HepG2 (cell line): ENCODE measurements around the gene TPRN. TPM values are rescaled to one million over a fixed set of nuclear protein-coding genes. Genes with fewer than 3 reads are reported as not detected.

Source experiments
- CREB1 ChIP-seq, 2 experiments: fragments of 450-650 bp in 1 of 2; IDR thresholded peaks; 2 replicates each; pipeline ENCODE4 v1.6.1; 2016 to 2017; ENCODE audit warnings: control low read depth in 1 of 2, mild to moderate bottlenecking in 1 of 2, missing compliant biosample characterization in 1 of 2, missing genetic modification characterization in 1 of 2
- DMAP1 ChIP-seq: IDR thresholded peaks from 2 replicates; pipeline ENCODE4 v1.6.1; 2016
- DNMT3B ChIP-seq: conservative IDR thresholded peaks from 2 replicates; pipeline ENCODE4 v1.6.1; 2016; ENCODE audit warnings: missing biosample characterization, control low read depth
- EED ChIP-seq: sonication (generic); formaldehyde crosslinking; IDR thresholded peaks from 2 replicates; pipeline ENCODE4 v1.5.0; 2020; ENCODE audit warnings: mild to moderate bottlenecking, missing genetic modification reagents
- FOXJ3 ChIP-seq: sonication (generic); formaldehyde crosslinking; IDR thresholded peaks from 2 replicates; pipeline ENCODE4 v1.4.0; 2020; ENCODE audit warnings: missing genetic modification reagents, mild to moderate bottlenecking, borderline replicate concordance
- HMG20A ChIP-seq: IDR thresholded peaks from 2 replicates; pipeline ENCODE4 v1.6.1; 2016; ENCODE audit warnings: borderline replicate concordance
- HOMEZ ChIP-seq: IDR thresholded peaks from 2 replicates; pipeline ENCODE4 v1.6.1; 2016; ENCODE audit warnings: low read depth
- MAFG ChIP-seq: sonication (generic); formaldehyde crosslinking; IDR thresholded peaks from 2 replicates; pipeline ENCODE4 v1.5.1; 2020; ENCODE audit warnings: mild to moderate bottlenecking, missing genetic modification reagents
- MED8 ChIP-seq: sonication (generic); formaldehyde crosslinking; IDR thresholded peaks from 2 replicates; pipeline ENCODE4 v1.8.1; 2023; ENCODE audit warnings: mild to moderate bottlenecking, missing genetic modification reagents; ENCODE audit not compliant: insufficient replicate concordance
- MEIS2 ChIP-seq: sonication (generic); formaldehyde crosslinking; IDR thresholded peaks from 2 replicates; pipeline ENCODE4 v1.9.0; 2021; ENCODE audit warnings: mild to moderate bottlenecking, missing genetic modification reagents
- NFYB ChIP-seq: sonication (generic); formaldehyde crosslinking; IDR thresholded peaks from 2 replicates; pipeline ENCODE4 v1.4.0; 2020; ENCODE audit warnings: missing genetic modification reagents
- NPAS2 ChIP-seq: sonication (generic); formaldehyde crosslinking; IDR thresholded peaks from 2 replicates; pipeline ENCODE4 v1.8.0; 2022; ENCODE audit warnings: mild to moderate bottlenecking, missing genetic modification reagents, borderline replicate concordance
- RAD21 ChIP-seq: fragments of 450-650 bp; formaldehyde crosslinking; IDR thresholded peaks from 2 replicates; pipeline ENCODE4 v1.5.0; 2020; ENCODE audit warnings: mild to moderate bottlenecking
- RFX3 ChIP-seq: IDR thresholded peaks from 2 replicates; pipeline ENCODE4 v1.6.1; 2016; ENCODE audit warnings: missing biosample characterization, missing genetic modification reagents
- SATB2 ChIP-seq: sonication (generic); formaldehyde crosslinking; IDR thresholded peaks from 2 replicates; pipeline ENCODE4 v1.5.0; 2020; ENCODE audit warnings: missing genetic modification reagents
- SNAPC2 ChIP-seq: sonication (generic); formaldehyde crosslinking; IDR thresholded peaks from 2 replicates; pipeline ENCODE4 v1.8.1; 2022; ENCODE audit warnings: mild to moderate bottlenecking, missing genetic modification reagents
- TAF15 ChIP-seq: fragments of 200-400 bp; formaldehyde crosslinking; IDR thresholded peaks from one replicate; pipeline ENCODE4 v1.6.1; 2018; ENCODE audit warnings: mild to moderate bottlenecking, low read depth, low read length; ENCODE audit not compliant: poor library complexity, severe bottlenecking
- XBP1 ChIP-seq: sonication (generic); formaldehyde crosslinking; IDR thresholded peaks from 2 replicates; pipeline ENCODE4 v1.5.0; 2020; ENCODE audit warnings: missing genetic modification reagents
- ZBTB43 ChIP-seq: sonication (generic); formaldehyde crosslinking; conservative IDR thresholded peaks from 2 replicates; pipeline ENCODE4 v1.4.0; 2020; ENCODE audit warnings: missing genetic modification reagents
- ZNF180 ChIP-seq: sonication (generic); formaldehyde crosslinking; IDR thresholded peaks from 2 replicates; pipeline ENCODE4 v1.4.0; 2020; ENCODE audit warnings: low read depth, missing genetic modification reagents, borderline replicate concordance
- ZNF20 ChIP-seq: sonication (generic); formaldehyde crosslinking; IDR thresholded peaks from 2 replicates; pipeline ENCODE4 v1.4.0; 2020; ENCODE audit warnings: mild to moderate bottlenecking, moderate library complexity, missing genetic modification reagents
- ZNF720 ChIP-seq: sonication (generic); formaldehyde crosslinking; IDR thresholded peaks from 2 replicates; pipeline ENCODE4 v1.4.0; 2020; ENCODE audit warnings: missing genetic modification reagents
- ZNF780A ChIP-seq: sonication (generic); formaldehyde crosslinking; IDR thresholded peaks from 2 replicates; pipeline ENCODE4 v1.8.0; 2022; ENCODE audit warnings: mild to moderate bottlenecking, missing genetic modification reagents, moderate library complexity
- ZSCAN21 ChIP-seq: sonication (generic); formaldehyde crosslinking; IDR thresholded peaks from 2 replicates; pipeline ENCODE4 v1.8.0; 2022; ENCODE audit warnings: mild to moderate bottlenecking, missing genetic modification reagents, moderate library complexity, borderline replicate concordance
- ZSCAN9 ChIP-seq: IDR thresholded peaks from 2 replicates; pipeline ENCODE4 v1.6.1; 2016; ENCODE audit warnings: borderline replicate concordance
- polyA plus RNA-seq, 8 experiments: library from polyadenylated mRNA; depleted of rRNA in 3 of 8; stranded (reverse) in 7 of 8; unstranded in 1 of 8; fragments of >200 nt; fragmentation: Illumina TruSeq in 4 of 8; extraction: Trizol in 4 of 8; gene quantifications; 2 replicates each; pipeline versions ENCODE4 v1.2.1 to v1.2.3, GENCODE V29; 2011 to 2016; ENCODE audit warnings: low read depth in 4 of 8, missing spikeins in 1 of 8, mixed read lengths in 1 of 8; ENCODE audit not compliant: insufficient read depth in 1 of 8
- total RNA-seq, 5 experiments: library from RNA; depleted of rRNA; stranded (reverse); fragments of >200 nt; fragmentation: Illumina TruSeq; extraction: Trizol; gene quantifications; 2 replicates each; pipeline ENCODE4 v1.2.3, GENCODE V29; 2016; ENCODE audit warnings: low read depth in 1 of 5
- TF ChIP-seq, protein P1 (sequence below): sonication (generic); formaldehyde crosslinking; IDR thresholded peaks from 2 replicates; pipeline ENCODE4 v1.4.0; 2020; ENCODE audit warnings: missing genetic modification reagents
- TF ChIP-seq, protein P2 (sequence below): IDR thresholded peaks from 2 replicates; pipeline ENCODE4 v1.6.1; 2018; ENCODE audit warnings: missing genetic modification reagents, mild to moderate bottlenecking, missing compliant biosample characterization

Gene TPRN
- total and polyA plus RNA-seq, 2 of the 13 experiments (the other 11 are each of a cell fraction or from before 2014, with no cell fraction given), result 10.1 to 19.2 TPM

DNA sequence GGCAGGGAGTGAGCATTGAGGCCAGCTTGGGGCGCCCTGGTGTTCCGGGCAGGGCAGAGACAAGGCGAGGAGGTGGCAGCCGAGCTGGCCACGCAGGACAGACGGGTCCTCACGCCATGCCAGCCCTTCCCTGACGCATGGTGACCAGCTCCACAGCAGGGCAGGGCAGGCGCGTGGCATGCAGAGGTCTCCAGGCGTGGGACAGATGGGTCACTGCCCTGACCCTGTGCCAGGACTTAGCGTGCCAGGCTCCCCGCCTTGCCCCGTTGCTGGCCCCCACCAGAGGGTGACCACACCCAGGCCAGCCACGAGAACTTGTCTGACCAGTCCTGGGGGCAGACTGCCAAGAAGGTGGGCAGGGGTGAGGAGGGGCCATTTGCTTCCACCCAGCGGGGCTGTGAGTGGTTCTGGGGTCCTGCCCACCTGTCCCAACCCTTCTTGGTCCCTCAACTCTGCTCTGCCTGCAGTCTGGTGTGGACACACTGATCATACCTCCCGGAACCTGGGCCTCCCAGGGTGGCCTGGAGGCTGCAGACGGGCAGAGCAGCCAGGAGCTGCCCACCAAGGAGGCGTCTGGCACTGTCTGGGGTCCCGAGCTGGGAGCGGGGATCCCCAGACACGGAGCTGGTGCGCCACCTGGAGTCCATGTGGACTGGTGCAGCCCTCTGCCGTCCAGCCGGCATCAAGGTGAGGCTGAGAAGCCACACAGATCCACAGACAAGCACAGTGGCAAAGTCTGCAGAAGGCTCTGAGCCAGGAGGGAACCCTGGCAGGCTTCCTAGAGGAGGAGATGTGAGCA is 26.7 kb upstream of the TPRN start, which contains the start of gene RNF224 (continued):
- TF ChIP-seq EED (CRISPR knock-in tag), result no peak
- no peak for TF ChIP-seq XBP1 (CRISPR knock-in tag)
- TF ChIP-seq RAD21 (CRISPR knock-in tag), result peak; percentile 95
- TF ChIP-seq ZBTB43 (CRISPR knock-in tag), result no peak
- TF ChIP-seq, protein P1, sequence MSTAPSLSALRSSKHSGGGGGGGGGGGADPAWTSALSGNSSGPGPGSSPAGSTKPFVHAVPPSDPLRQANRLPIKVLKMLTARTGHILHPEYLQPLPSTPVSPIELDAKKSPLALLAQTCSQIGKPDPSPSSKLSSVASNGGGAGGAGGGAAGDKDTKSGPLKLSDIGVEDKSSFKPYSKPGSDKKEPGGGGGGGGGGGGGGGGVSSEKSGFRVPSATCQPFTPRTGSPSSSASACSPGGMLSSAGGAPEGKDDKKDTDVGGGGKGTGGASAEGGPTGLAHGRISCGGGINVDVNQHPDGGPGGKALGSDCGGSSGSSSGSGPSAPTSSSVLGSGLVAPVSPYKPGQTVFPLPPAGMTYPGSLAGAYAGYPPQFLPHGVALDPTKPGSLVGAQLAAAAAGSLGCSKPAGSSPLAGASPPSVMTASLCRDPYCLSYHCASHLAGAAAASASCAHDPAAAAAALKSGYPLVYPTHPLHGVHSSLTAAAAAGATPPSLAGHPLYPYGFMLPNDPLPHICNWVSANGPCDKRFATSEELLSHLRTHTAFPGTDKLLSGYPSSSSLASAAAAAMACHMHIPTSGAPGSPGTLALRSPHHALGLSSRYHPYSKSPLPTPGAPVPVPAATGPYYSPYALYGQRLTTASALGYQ, result no peak
- TF ChIP-seq ZNF180 (CRISPR knock-in tag), result no peak
- peak; percentile 40; the same call in 1 of the 2 replicates for TF ChIP-seq MEIS2
- TF ChIP-seq ZNF20, result no peak
- no peak for TF ChIP-seq RFX3 (CRISPR knock-in tag)
- no peak for TF ChIP-seq ZSCAN9 (CRISPR knock-in tag)
- TF ChIP-seq NPAS2 (CRISPR knock-in tag), result no peak
- no peak for TF ChIP-seq SNAPC2
- TF ChIP-seq, protein P2, sequence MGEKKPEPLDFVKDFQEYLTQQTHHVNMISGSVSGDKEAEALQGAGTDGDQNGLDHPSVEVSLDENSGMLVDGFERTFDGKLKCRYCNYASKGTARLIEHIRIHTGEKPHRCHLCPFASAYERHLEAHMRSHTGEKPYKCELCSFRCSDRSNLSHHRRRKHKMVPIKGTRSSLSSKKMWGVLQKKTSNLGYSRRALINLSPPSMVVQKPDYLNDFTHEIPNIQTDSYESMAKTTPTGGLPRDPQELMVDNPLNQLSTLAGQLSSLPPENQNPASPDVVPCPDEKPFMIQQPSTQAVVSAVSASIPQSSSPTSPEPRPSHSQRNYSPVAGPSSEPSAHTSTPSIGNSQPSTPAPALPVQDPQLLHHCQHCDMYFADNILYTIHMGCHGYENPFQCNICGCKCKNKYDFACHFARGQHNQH (CRISPR knock-in tag), result peak; percentile 20; the same call in 1 of the 2 replicates
- no peak for TF ChIP-seq ZSCAN21 (CRISPR knock-in tag)
- no peak for TF ChIP-seq SATB2
- no peak for TF ChIP-seq MAFG
- no peak for TF ChIP-seq ZNF780A
- TF ChIP-seq MED8 (CRISPR knock-in tag), result no peak
- TF ChIP-seq HOMEZ (CRISPR knock-in tag), result no peak
- TF ChIP-seq DNMT3B (CRISPR knock-in tag), result no peak
- TF ChIP-seq ZNF720 (CRISPR knock-in tag), result no peak
- TF ChIP-seq NFYB (CRISPR knock-in tag), result no peak
- no peak for TF ChIP-seq TAF15
- TF ChIP-seq CREB1 (IDR thresholded peaks at IDR 0.05), result no peak
- no peak for TF ChIP-seq CREB1 (CRISPR knock-in tag; IDR thresholded peaks at IDR 0.05)
- TF ChIP-seq HMG20A, result no peak
- no peak for TF ChIP-seq DMAP1 (CRISPR knock-in tag)
- no peak for TF ChIP-seq FOXJ3 (CRISPR knock-in tag)
